Measurements from ENCODE around the gene CNOT8.
"Not testable (repeated sequence)": the region's sequence is repeated elsewhere in the genome, so short reads cannot be mapped to it uniquely, and the experiment has no call there.

The CNOT8 gene

DNA sequence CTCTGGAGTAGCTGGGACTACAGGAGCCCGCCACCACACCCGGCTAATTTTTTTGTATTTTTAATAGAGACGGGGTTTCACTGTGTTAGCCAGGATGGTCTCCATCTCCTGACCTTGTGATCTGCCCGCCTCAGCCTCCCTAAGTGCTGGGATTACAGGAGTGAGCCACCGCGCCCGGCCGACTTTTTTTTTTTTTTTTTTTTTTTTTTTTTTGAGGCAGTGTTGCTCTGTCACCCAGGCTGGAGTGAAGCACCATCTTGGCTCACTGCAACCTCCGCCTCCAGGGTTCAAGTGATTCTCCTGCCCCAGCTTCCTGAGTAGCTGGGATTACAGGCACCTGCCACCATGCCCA lies 22.8 kb upstream of the CNOT8 start:
- DNase-seq (ENCODE audit: low spot score): not testable (repeated sequence)

DNA sequence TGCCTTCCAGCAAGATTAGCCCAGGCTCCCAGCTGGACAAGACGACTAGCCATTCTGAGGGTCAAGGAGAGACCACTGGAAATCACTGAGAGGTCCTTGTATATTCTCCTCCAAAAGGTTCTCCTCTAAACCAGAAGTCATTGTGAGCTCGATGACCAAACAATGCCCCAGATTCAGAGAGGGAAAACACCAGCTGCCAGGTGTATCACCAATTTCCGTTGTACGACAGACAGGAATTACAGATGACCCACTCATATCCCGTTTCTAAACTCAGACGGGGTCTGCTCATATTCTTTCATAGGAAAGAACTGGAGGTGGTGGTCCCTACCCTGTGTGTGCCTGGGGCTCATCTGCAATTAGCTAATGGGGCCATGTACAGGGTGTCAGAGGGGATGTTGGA lies 22.2 kb upstream of the CNOT8 start:
- no peak for DNase-seq (ENCODE audit: low spot score)

DNA sequence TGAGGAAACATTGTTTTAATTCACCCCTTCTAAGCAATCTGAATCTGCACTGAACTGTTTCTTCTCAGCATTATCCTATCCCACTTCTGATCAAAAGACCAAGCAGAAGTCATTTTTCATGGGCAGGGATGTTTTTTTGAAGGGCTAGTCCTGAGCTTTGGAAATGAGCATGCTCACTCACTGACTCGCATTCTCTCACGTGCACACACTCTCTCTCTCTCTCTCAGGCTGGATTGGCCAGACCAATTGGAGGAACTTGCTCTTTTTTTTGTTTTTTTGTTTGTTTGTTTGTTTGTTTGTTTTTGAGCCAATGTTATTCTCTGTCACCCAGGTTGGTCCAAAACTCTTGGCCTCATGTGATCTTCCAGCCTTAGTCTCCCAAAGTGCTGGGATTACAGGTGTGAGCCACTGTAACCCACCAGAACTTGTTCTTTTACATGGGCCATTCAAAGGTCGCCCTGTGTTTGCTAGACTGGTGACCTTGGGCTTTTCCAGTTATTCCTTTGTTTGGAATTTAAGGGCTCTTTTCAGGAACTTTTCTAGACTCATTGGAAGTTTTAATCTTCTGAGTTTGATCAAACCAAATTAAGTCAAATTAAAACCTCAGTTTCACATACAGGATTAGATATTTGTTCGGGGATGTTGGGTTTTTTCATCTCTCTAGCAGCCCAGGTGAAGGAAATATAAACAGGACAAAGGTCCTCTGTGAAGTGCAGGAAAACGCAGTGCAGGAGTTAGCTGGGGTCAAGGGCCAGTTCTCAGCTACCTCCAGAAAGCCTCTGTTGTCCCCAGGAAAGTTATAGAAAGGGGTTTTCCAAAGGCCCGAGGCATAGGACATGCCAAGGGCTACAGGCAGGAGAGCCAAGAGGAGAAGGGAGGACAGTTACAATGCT lies 21.2 kb upstream of the CNOT8 start:
- no peak for DNase-seq (ENCODE audit: low spot score)

DNA sequence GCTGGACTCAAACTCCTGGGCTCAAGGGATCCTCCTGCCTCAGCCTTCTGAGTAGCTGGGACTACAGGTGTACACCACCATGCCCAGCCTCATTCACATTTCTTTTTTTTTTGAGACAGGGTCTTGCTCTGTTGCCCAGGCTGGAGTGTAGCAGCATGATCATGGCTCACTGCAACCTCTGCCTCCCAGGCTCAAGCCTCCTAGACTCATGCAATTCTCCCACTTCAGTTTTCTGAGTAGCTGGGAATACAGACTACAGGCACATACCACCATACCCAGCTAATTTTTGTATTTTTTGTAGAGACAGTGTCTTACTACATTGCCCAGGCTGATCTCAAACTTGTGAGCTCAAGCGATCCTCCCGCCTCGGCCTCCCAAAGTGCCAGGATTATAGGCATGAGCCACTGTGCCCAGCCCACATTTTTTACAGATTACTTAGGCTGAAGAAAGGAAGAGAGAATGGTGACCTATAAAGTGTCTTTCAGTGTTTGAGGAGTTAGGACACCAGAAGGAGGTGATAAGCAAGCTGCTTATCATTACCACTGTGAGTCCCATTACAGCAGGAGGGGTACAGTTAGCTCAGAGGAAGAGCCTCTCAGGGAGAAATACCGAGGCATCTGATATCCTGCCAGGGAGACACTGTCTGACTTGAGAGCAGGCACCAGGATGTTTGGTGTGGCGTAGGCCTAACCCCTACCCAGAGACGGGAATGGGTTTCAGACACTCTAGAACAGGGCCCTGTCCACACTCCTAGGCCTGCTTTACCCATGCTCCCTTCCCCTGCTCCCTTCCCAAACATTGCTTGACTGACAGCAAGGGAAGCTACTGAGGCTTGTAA lies 17.8 kb upstream of the CNOT8 start:
- no peak for DNase-seq (ENCODE audit: low spot score)

DNA sequence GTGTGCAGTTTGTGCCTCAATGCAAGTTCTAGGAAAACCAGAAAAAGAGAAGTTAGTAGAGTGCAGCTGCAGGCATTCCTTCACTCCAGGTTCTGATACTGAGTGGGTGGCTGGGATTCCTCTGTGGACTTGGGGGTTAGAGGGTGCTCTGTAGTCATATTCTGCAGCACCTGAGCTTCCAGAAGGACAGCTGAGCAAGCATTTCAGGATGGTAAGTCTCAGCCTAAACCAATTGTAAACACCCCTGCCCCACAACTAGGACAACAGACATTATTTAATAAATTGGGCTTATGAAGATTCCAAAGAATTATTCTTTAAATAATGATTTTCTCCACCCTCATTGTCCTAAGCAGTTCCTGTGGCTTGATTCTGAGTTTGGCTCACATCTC lies 17.2 kb upstream of the CNOT8 start:
- DNase-seq (ENCODE audit: low spot score): no peak

DNA sequence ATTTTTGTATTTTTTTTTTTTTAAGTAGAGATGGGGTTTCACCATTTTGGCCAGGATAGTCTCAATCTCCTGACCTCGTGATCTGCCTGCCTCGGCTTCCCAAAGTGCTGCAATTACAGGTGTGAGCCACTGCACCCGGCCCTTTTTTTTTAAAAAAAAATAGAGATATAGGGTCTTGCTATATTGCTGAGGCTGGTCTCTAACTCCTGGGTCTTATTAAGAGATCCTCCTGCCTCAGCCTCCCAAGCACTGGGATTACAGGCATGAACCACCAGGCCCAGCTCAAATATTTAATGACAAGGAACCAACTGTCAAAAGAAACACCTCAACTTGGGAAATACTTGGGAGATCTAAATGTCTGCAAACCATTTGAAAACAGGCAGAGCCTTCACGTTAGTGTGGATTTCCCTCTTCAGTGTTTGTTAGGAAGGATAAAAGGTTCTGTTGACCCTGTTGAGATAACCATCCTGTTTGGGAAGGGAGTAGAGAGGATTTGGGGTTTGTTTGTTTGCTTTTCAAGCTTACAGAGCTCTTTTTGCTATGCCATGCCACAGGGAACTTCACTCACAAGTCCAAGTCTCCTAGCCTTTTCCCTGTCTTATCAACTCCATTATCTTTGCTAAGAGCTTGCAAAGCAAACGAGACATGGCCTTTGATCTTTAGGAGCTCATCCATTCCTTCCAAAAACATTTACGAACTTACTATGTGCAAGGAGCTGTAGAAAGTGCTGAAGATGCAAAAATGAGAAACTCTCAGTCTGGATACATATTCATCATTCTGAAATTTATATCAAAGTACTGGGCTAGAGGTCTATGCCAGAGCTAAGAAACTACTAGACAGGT lies 15.5 kb upstream of the CNOT8 start:
- no peak for DNase-seq (ENCODE audit: low spot score)

DNA sequence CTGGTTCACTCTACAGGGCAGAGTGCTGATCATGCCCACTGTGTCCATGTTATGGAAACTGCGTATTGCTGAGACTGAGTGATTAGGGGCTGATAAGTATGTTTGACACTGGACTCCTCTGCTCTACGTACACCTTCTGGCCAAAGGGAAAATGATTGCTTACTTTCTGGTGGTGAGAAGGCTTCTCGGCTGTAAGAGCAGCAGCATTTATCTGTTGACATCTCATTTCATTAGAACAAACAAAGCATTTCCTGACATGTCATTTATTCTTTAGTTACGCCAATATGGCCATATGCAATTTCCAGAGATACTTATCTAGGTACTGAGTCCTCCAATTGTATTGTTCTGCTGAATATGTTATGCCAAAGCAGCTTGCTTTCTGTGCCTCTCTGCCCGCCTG lies 13.6 kb upstream of the CNOT8 start:
- DNase-seq (ENCODE audit: low spot score): no peak

DNA sequence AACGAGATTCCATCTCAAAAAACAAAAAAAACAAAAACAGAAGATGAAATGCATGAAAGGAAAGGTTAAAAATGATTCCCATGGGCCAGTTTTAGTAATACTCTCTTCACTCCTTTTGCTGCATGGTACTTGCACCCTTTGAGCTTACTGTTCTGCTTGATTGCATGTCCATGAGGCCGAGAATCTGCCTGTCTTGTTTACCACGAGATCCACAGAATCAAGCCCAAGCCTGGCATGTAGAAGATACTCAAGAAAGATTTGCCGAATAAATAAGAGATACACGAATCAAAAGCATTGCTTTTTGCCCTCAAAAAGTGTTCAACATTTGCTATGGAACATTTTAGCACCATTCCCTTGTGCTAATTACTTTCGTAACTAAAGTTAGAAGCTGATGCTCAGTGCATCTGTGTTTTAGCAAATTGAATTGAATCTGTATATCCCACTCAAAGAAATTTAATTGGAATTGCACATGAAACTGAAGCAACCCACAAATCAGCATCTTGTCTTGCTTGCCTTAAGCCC lies 9.1 kb upstream of the CNOT8 start:
- no peak for DNase-seq (ENCODE audit: low spot score)

DNA sequence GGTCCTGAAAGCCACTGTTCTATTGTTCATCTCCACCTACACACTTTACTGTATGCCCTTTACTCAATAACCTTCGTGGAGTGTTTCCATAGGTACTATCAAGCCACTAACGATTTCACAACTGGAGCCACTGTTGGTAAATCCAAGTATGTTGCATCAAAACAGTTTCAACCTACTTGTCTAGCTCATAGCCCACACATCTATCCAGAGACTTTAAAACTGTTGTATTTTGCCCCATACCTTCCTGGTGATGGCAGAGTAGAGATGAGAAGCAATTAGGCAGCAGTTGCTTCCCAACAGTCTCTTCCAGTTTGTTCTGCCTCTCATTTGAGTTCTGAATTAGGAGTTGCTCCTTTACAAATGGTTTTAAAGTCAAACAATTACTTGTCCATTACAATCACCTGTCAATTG lies 8.6 kb upstream of the CNOT8 start:
- no peak for DNase-seq (ENCODE audit: low spot score)

DNA sequence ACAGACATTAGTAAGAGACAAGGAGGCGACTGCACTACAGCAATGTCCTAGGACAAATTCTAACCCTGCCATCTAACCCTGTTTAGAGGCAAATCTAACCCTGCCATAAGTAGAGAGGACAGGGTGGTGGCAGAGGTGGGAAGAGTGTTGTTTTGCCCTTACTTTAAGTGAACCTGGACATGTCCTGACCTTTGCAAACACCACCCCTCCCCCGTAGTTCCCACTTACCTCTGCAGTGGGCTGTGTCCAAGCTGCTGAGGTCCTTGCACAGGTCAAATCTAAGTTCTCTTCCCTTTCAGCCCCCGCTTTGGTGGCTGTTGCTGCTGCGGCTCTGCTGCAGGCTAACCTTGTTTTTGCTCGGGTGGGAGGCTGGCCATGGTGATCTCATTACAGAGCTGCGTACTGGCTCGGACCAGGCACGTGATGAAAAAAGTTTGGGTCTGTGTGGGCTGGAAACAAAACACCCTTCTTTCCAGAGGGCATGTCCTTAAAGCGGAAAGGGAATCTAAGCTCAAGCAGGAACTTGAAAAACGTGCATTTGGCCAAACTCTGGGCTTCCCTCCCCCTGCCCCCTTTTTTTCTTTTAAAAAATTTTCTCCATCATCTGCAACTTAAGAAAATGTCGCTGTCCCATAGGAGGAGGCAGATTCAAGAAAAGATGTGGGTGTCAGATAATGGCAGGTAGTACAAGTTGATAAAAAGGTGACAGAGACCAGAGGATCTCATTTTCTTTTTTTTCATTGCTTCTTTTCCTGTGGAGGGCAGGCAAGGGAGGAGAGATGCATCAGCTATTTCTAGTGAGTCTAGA lies 8.0 kb upstream of the CNOT8 start, which contains the start of gene FAXDC2:
Gene FAXDC2, minus strand, starts transcription at position 349 of the 808 bp plus-strand sequence. CDS start 12,425 bp downstream, outside the sequence.
- DNase-seq (ENCODE audit: low spot score): no peak

DNA sequence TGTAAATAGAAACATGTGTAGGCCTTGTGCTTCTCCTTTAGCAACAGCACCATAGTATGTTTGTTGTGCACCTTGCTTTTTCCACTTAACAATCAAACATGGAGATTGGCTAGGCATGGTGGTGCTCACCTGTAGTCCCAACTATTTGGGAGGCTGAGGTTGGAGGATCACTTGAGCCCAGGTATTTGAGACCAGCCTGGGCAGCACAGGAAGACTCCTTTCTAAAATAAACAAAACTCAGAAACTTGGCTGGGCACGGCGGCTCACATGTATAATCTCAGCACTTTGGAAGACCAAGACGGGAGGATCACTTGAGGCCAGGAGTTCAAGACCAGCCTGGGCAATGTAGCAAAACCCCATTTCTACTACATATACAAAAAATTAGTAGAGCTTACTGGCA lies 7.1 kb upstream of the CNOT8 start:
- DNase-seq (ENCODE audit: low spot score): no peak

DNA sequence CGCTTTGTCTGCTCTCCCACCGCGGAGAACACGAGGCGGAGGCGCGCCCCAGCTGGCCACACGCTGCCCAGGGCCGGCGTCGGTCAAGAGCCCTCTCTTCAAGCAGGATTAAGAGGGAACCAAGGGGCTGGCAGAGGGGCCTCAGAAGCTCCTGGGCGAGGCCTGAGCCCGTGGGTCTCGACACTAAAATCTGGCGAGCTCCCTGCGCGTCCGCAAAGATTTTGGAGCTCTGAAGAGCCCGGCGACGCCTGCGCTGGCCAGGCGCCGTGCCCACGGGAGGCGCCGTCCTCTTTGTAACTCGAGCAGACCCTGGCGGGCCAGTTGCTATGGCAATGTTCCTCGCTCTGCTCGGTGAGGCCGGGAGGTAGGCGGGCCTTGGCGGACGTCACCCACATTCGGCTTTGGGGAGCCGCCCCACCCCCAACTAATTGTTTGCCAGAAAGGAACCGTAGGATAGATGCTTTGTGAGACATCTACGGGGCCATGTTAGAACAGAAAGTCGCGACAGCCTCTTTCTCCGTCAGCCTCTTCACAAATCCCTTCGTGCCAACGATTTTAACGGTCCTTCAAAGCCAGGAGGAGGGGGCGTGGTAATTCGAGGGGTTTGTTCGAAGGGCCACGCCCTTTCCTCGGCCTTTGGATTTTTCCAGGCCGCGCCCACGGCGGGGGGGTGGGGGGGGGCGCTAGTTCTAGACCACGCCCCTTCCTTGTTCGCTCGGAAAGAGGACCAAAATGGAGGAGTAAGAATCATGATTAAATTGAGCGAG lies 714 bp upstream of the CNOT8 start:
- DNase-seq (ENCODE audit: low spot score): peak; percentile 93

DNA sequence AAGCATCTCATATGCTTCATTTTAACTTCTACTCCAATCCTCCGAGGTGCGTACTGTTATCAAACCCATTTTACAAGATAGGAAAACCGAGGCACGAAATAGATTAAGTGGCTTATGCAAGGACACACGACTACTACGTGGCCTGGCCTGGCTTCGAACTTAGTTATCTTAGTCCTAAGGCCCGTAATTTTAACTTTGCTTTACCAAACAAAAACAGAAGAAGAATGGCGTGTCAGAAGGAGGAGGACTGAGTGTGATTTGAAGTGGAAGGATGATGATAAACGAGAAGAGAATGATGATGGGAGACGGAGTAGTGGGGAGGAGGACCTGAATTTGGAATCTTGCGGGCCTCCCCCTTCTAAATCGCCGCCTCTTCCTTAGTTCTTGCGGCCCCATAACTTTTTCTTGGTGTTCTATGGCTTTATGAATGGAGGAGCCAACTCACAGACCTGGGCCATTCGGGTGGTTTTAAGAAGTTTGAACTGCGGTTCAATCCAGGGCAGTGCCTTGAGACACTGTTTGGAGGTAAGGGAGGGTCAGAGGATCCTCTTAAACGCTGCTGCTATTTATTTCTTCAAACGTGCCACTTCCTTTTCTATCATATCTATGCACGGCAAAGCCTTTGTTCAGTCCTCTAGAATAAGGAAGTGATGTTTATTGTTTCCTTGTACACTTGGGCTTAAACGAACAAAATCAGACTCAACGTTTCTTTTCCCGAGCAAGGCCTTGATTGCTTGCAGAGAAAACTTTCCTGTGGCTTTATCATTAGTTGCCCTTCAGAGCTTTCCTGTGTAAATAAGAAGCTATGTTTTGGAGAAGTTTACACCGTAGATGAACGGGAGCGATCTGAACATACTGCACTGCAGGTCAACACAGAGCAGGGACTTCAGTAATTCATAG lies 795 bp downstream of the CNOT8 start:
- DNase-seq (ENCODE audit: low spot score): peak; percentile 73

DNA sequence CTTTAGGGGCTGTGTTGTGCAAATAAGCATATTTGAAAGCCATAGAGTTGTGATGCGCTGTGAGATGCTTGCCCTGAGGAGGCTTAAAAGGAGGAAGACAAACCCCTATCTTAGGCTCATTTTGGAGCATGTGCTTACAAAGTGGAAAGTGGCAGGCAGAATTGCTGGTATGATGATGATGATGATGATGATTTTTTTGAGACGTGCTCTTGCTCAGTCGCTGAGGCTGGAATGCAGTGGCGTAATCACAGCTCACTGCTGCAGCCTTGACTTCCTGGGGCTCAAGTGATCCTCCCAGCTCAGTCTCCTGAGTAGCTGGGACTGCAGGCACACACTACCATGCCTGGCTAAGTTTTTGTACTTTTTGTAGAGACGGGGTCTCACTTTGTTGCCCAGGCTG lies 1.7 kb downstream of the CNOT8 start:
- DNase-seq (ENCODE audit: low spot score): peak; percentile 22

DNA sequence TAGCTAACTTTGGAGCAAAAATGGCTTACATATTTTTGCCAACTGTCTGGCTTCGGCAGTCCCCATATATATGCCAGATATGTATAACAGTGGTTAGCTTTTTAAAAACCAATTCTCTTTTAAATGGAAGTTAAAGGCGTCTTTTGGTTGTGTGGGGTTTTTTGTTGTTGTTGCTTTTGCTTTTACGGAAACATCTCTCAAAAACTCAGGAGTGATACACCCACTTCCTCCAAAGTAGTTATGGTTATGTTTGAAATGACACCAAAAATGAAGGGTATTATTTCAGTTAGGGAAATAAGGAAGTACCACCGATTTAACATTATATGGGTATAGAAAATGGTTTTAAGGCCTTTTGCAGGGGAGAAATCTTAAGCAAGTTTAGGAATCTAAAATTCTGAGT lies 2.3 kb downstream of the CNOT8 start:
- DNase-seq (ENCODE audit: low spot score): no peak

DNA sequence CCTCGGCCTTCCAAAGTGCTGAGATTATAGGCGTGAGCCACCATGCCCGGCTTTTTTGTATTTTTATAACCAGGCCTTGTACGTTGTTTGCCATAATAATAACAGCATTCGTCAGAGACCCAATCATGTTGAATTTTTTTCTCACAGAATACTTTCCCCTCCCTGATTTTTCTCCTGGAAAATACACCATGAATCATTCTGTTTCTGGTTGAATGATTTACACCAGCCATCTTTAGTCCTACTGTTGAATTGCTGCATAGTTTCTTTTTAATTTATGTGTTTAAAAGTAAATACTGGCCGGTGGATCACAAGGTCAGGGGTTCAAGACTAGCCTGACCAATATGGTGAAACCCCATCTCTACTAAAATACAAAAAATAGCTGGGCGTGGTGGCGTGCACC lies 3.5 kb downstream of the CNOT8 start:
- DNase-seq (ENCODE audit: low spot score): no peak

DNA sequence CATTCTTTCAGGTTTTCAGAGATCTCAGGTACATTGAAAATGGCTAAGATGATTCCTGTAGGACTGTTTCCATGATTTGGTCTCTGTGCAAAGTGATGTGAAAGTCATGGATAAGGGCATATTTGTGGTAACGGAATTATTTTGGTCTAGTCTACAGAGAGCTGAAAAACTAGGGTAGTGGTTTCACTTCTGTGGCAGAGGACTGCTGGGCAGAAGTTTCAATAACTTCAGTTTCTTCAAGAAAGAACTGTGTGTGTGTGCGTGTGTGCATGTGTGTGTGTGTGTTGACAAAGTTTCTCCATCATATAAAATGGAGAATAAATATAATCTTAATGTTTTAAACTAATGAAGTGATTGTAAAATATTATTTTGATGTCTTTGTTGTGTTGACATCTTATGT lies 4.3 kb downstream of the CNOT8 start:
- DNase-seq (ENCODE audit: low spot score): no peak

DNA sequence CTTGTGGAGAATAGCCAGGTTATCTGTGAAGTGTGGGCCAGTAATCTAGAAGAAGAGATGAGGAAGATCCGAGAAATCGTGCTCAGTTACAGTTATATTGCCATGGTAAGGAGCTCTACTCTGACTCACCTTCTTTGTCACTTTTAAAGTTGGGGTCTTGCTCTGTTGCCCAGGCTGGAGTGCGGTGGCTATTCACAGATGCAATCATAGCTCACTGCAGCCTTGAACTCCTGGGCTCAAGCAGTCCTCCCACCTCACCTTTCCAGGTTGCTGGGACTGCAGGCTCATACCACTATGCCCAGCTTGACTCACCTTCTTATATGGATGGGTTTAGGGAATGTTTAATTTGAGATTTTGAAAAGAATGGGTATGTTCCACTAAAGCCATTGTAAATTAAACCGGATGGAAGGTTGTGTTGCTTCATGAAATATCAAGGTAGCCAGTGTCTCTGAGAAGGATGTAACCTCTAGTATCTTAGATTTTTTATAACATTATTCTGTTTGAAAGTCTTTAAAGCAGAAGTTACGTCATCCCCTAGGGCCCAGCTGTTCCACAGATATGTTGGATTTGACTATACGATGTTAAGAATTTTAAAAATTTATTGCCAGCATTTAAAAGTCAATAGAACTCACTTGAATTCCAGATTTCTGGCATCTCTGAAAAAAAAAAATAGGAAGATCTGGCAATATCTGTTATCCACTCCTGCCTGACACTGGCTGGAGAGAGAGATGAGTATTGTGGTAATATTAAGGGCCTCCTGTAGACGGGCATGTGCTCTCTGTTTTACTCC lies 5.1 kb downstream of the CNOT8 start:
- no peak for DNase-seq (ENCODE audit: low spot score)

Measured in NAMALWA (cell line).